ENCODE measurements around the gene PLN. TPM values are rescaled to one million over a fixed set of nuclear protein-coding genes. Genes with fewer than 3 reads are reported as not detected.

The PLN gene
- total RNA-seq, result not detected in 2 replicates

DNA sequence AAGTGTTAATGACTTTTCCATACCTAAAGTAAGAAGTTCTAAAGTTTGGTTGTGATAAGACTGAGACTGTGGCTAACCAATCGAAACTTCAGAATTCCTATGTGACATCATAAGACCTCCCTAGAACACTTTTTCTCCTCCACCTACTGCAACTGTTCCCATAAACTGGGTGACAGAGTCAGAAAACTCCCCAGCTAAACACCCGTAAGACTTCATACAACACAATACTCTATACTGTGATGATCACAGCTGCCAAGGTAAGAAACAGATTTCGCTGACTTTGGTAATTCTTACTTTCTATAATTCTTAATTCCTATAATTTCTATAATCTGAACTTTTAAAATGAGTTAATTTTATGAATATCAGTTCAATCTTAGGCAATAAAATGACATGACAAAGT is at the start of gene PLN:
PLN (plus strand) TSS at position 161 of the 400 bp plus-strand sequence. CDS start 10,626 bp downstream, outside the sequence.
- no peaks in the 10 kb centered on the region for H3K27me3 ChIP-seq (ENCODE audit: control insufficient read depth, insufficient read depth, low read length)
- no peak within 1 kb of the TSS for H3K4me3 ChIP-seq (ENCODE audit: low read depth, low read length)
- no peak for TF ChIP-seq CTCF (IDR thresholded peaks at IDR 0.05; ENCODE audit: insufficient read depth, low read length, severe bottlenecking)
- FAIRE-seq, result no peak
- no peaks in the 10 kb centered on the region for H3K36me3 ChIP-seq (ENCODE audit: control insufficient read depth, insufficient read depth, low read length)
- no peak for DNase-seq (ENCODE audit: low read depth)

- no peaks in the 10 kb centered on the region for H3K27me3 ChIP-seq (ENCODE audit: control insufficient read depth, insufficient read depth, low read length)
- DNase-seq (ENCODE audit: low read depth), result no peak
- no peak for FAIRE-seq
- no peak for TF ChIP-seq CTCF (IDR thresholded peaks at IDR 0.05; ENCODE audit: insufficient read depth, low read length, severe bottlenecking)
- H3K4me3 ChIP-seq (ENCODE audit: low read depth, low read length), result no peak overlapping the region
- H3K36me3 ChIP-seq (ENCODE audit: control insufficient read depth, insufficient read depth, low read length), result no peaks in the 10 kb centered on the region
Measured at GRCh38 chr6:118500130-118501015, 47.7 kb upstream of the PLN start.

DNA sequence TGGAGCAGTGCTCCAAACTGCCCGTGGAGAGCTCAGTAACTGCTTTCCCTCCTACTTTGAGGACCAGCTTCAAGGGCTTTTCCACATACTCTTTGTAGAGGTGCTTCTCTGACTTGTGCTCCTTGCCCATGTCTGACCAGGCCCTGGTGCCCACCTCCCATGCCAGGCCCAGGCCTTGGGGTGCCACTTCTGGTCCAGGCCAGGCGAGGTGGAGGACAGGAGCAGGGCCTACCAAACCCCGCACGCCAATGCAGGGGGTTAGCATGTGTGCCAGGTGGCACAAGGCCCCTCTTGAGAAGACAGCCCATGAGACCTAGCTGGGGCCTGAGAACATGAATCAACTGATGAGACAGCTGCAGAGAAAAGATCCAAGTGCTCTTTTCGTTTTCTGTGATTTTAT is 47.0 kb upstream of the PLN start:
- DNase-seq (ENCODE audit: low read depth), result no peak
- no peak for FAIRE-seq
- no peak for TF ChIP-seq CTCF (IDR thresholded peaks at IDR 0.05; ENCODE audit: insufficient read depth, low read length, severe bottlenecking)

DNA sequence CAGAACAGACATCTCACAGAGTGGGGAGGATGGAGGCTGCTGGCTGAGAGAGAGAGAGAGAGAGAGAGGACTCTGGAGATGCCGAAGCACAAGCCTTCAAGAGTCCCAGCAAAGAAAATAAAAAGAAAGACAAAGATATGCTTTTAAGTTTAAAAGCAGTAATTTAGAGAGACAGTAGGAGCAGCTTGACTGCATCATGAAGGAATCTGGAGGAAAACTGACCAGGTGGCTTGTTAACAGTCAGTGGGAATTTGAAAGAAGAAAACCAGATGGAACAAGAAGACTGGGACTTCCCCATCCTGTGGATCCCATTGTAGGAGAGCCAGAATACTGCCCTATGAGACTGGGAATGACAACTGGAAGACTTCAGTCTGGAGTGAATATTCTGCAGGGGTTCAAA is 46.3 kb upstream of the PLN start:
- no peak overlapping the region for H3K4me3 ChIP-seq (ENCODE audit: low read depth, low read length)
- DNase-seq (ENCODE audit: low read depth) (no peak), FAIRE-seq (no peak)

More for the DNA sequence above, 47.0 kb upstream of the PLN start:
- Histone ChIP-seq H3K27me3 (ENCODE audit: control insufficient read depth, insufficient read depth, low read length) (no peaks in the 10 kb centered on the region), H3K36me3 (ENCODE audit: control insufficient read depth, insufficient read depth, low read length) (no peaks in the 10 kb centered on the region), H3K4me3 (ENCODE audit: low read depth, low read length) (no peak overlapping the region)

GRCh38 chr6:118502169-118502568 is 45.9 kb upstream of the PLN start:
- DNase-seq (ENCODE audit: low read depth), result no peak
- FAIRE-seq, result no peak
- no peak for TF ChIP-seq CTCF (IDR thresholded peaks at IDR 0.05; ENCODE audit: insufficient read depth, low read length, severe bottlenecking)
- no peaks in the 10 kb centered on the region for H3K36me3 ChIP-seq (ENCODE audit: control insufficient read depth, insufficient read depth, low read length)
- no peaks in the 10 kb centered on the region for H3K27me3 ChIP-seq (ENCODE audit: control insufficient read depth, insufficient read depth, low read length)
- no peak overlapping the region for H3K4me3 ChIP-seq (ENCODE audit: low read depth, low read length)

More for the DNA sequence above, 46.3 kb upstream of the PLN start:
- no peaks in the 10 kb centered on the region for H3K36me3 ChIP-seq (ENCODE audit: control insufficient read depth, insufficient read depth, low read length)
- H3K27me3 ChIP-seq (ENCODE audit: control insufficient read depth, insufficient read depth, low read length), result no peaks in the 10 kb centered on the region
- TF ChIP-seq CTCF (IDR thresholded peaks at IDR 0.05; ENCODE audit: insufficient read depth, low read length, severe bottlenecking), result no peak

All from bronchial epithelial cell (primary cell).